Measurements from ENCODE around the gene ASIC1. TPM values are rescaled to one million over a fixed set of nuclear protein-coding genes. Genes with fewer than 3 reads are reported as not detected.

Gene ASIC1
- total and polyA plus RNA-seq, 12 donors = 0.17 to 1.6 (median 0.70) TPM

GRCh38 chr12:50050119-50050385, 7.3 kb upstream of the ASIC1 start:
- H3K27me3 ChIP-seq = peaks cover 0 to 16% (median 4%) of the 10 kb centered on the region in 7 donors

GRCh38 chr12:50050410-50051098, 6.8 kb upstream of the ASIC1 start:
- ATAC-seq = peak; percentile 68 to 90 (median 78)
- H3K4me3 ChIP-seq = peak overlapping the region in 9 of 10 donors; percentile 10 to 46 (median 39)
- H3K9me3 ChIP-seq = no peaks in the 10 kb centered on the region
- 4 to 7% methylated on average over 37 of the region's 37 CpGs for WGBS, 2 donors
- H3K27me3 ChIP-seq = peaks cover 0 to 19% (median 4%) of the 10 kb centered on the region in 7 donors
- peaks cover 0 to 18% (median 12%) of the 10 kb centered on the region in 9 donors for H3K4me1 ChIP-seq
- H3K36me3 ChIP-seq = no peaks in the 10 kb centered on the region
- peak overlapping the region in 2 of 10 donors; percentile 4 to 52 for H3K27ac ChIP-seq
- DNase-seq = peak; percentile 41 to 73
- intact Hi-C loops (cut with DNase I) = loop anchor here in 7 of 10 donors (5.0 to 10.0 kb wide), 3 partner anchors 183 to 276 kb away; no protein-coding TSS in a partner anchor
- TF ChIP-seq, protein P1, sequence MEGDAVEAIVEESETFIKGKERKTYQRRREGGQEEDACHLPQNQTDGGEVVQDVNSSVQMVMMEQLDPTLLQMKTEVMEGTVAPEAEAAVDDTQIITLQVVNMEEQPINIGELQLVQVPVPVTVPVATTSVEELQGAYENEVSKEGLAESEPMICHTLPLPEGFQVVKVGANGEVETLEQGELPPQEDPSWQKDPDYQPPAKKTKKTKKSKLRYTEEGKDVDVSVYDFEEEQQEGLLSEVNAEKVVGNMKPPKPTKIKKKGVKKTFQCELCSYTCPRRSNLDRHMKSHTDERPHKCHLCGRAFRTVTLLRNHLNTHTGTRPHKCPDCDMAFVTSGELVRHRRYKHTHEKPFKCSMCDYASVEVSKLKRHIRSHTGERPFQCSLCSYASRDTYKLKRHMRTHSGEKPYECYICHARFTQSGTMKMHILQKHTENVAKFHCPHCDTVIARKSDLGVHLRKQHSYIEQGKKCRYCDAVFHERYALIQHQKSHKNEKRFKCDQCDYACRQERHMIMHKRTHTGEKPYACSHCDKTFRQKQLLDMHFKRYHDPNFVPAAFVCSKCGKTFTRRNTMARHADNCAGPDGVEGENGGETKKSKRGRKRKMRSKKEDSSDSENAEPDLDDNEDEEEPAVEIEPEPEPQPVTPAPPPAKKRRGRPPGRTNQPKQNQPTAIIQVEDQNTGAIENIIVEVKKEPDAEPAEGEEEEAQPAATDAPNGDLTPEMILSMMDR (IDR thresholded peaks at IDR 0.05) = no peak

More at GRCh38 chr12:50050119-50050385, 7.3 kb upstream of the ASIC1 start:
- WGBS, 2 donors = 76 to 80% methylated on average over 3 of the region's 3 CpGs
- intact Hi-C loops (cut with DNase I) = loop anchor here in 7 of 10 donors (5.0 to 10.0 kb wide), 3 partner anchors 183 to 275 kb away; no protein-coding TSS in a partner anchor
- TF ChIP-seq, protein P1 (IDR thresholded peaks at IDR 0.05) = no peak
- no peak overlapping the region for H3K27ac ChIP-seq
- H3K9me3 ChIP-seq = no peaks in the 10 kb centered on the region
- DNase-seq (no peak), ATAC-seq (peak in 3 of 8 donors; percentile 4 to 29 (median 17))
- peaks cover 0 to 18% (median 12%) of the 10 kb centered on the region in 9 donors for H3K4me1 ChIP-seq
- peak overlapping the region in 8 of 10 donors; percentile 24 to 46 (median 40) for H3K4me3 ChIP-seq
- no peaks in the 10 kb centered on the region for H3K36me3 ChIP-seq

GRCh38 chr12:50051101-50051806, 6.1 kb upstream of the ASIC1 start:
- Histone ChIP-seq H3K4me3 (peak overlapping the region in 3 of 10 donors; percentile 44 to 46 (median 45)), H3K27ac (peak overlapping the region in 2 of 10 donors; percentile 4 to 52), H3K9me3 (no peaks in the 10 kb centered on the region), H3K27me3 (peaks cover 0 to 26% (median 7%) of the 10 kb centered on the region in 7 donors), H3K4me1 (peaks cover 0 to 25% (median 19%) of the 10 kb centered on the region in 9 donors), H3K36me3 (no peaks in the 10 kb centered on the region)
- ATAC-seq (peak in 4 of 8 donors; percentile 6 to 16 (median 10)), DNase-seq (no peak)
- 62 to 67% methylated on average over 14 of the region's 14 CpGs for WGBS, 2 donors
- intact Hi-C loops (cut with DNase I) = loop anchor here in 7 of 10 donors (5.0 to 10.0 kb wide), 3 partner anchors 184 to 276 kb away; no protein-coding TSS in a partner anchor
- TF ChIP-seq, protein P1 (IDR thresholded peaks at IDR 0.05) = no peak

DNA sequence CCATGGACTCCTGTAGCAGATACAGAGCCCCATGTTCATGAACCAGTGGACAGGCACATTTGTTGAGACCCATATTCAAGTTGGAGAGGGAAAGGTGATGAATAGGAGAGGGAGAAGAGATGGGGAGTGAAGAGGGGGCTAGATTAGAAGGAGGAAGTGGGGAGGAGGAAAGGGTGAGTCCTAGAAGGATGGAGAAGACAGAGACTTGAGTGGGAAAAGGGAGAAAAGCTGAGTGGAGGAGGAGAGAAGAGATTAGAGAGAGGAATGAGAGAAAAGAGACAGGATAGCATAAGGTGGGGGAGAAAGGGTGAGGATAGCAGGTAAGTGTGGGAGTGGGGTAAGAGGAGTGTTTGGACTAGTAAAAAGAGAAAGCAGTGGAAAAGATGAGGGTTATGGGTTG, 4.9 kb upstream of the ASIC1 start:
- Histone ChIP-seq H3K9me3 (no peaks in the 10 kb centered on the region), H3K27ac (no peak overlapping the region), H3K36me3 (no peaks in the 10 kb centered on the region), H3K4me1 (peaks cover 0 to 36% (median 31%) of the 10 kb centered on the region in 9 donors), H3K27me3 (peaks cover 0 to 39% (median 16%) of the 10 kb centered on the region in 7 donors), H3K4me3 (no peak overlapping the region)
- no peak for DNase-seq
- ATAC-seq = no peak
- intact Hi-C loops (cut with DNase I) = loop anchor here in 7 of 10 donors (5.0 to 10.0 kb wide), 3 partner anchors 185 to 278 kb away; no protein-coding TSS in a partner anchor
- TF ChIP-seq, protein P1 (IDR thresholded peaks at IDR 0.05) = no peak

All from heart right ventricle (tissue), 16 donors.